HG02852 (cell line): ENCODE data around the gene FOXA1.

Experiments
- ATAC-seq: cut with Tn5 transposase; IDR thresholded peaks from one replicate; pipeline ENCODE4 v1.9.1; 2021; ENCODE audit warnings: mild to moderate bottlenecking, moderate library complexity; ENCODE audit not compliant: unreplicated experiment

The FOXA1 gene

GRCh38 chr14:37590428-37591139 is 4.5 kb downstream of the FOXA1 start:
- no peak for ATAC-seq

DNA sequence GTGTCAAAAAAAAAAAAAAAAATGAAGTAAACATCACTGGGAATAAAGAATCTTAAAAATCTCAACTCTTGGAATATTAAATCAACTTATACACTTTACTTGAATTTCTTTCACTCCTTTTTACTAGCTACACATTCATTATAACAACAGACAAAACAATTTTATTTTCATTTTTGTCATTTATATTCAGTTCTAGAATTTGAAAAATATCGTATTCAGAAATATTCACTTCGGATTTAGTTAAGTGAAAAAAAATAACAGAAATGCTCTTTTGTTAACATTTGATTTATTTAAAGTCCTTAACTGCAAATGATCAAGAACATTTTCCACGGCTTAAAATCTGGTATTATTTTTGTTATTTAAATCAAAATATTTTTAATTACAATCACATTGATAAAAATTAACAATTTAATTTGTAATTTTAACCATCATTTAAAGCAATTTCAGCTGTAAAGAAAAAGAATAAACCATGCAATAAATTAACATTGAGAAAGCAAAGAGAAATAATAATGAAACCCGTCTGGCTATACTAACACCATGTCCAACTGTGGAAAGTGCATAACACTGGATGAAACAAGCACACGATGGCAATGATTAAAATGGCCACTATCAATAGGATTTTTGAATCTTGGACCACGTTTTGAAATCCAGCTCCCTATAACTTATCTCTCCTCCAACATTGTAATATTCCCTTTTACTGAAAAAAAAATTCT is 5.2 kb downstream of the FOXA1 start:
- ATAC-seq = no peak

DNA sequence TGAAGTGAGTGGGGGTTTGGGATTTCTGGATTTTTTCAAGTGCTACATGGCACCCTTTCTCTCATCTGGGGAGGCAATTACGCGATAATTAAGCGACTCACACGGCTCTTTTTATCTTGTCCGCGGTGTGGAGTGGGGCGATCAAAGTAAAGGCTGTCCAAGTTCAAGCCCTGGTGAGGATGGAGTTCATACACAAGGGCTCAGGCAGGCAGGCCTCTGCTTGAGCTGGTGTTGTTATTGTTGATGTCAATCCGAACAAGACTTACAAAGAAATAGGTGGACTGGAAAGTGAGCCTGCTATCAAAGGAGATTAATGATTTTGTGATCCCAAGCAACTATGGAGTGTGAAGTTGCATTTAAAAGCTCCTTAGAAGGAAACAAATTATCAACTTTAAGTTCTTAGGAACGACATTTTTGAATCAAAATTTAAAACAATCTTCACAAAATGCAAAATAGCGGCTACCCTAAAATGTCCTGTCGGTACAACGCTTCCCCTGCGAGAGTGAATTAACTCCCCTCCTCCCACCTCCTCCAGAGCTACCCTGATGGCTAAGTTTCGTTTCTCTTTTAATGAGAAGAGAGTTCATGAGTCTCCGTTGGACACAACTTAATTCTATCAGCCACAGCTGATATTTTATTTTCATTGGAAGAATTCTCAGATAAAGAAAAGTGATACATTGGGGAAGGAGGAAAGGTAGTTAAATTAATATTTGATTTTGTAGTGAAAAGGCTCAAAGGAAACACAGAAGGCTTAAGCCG is 5.9 kb downstream of the FOXA1 start:
- no peak for ATAC-seq

GRCh38 chr14:37588667-37588955 is 6.4 kb downstream of the FOXA1 start:
- no peak for ATAC-seq

GRCh38 chr14:37587881-37588666 is 7.0 kb downstream of the FOXA1 start:
- no peak for ATAC-seq

GRCh38 chr14:37587131-37587803 is 7.8 kb downstream of the FOXA1 start:
- no peak for ATAC-seq

DNA sequence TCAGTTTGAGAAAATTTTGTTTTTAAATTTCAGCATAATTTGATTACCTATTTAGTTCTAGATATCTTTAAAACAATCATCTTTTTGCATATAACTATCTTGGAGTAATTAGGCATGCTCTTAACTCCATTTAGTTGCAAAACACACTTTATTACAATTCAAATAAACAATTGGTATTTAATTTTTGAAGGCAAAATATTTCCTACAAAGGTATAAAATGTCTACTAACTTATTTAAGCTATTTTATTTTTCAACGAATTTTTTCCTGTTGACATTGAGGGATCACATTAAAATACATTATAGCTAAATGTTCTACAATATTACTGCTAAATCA is 8.3 kb downstream of the FOXA1 start:
- ATAC-seq = no peak

- no peak for ATAC-seq
These were observed 8.9 kb downstream of the FOXA1 start for GRCh38 chr14:37585971-37586796.

DNA sequence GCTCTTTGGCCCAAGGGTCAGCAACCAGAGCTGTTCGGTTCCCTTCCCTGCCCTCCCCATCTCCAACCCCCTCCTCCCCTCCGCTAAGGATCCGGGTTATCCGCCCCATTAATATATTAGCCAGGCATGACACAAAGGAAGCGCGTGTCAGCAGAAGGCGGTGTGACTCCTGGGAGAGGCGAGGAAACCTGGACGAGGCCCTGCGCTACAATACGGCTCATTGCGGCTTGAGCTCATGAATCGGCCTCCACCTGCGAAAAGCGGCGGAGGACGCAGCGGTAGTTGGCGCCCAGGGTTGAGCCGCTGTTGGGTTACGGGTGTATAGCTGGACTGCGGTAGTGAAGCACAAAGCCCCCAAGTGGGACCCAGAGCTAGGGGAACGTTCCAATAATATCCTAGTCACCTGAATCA is 9.9 kb downstream of the FOXA1 start:
- ATAC-seq = no peak

DNA sequence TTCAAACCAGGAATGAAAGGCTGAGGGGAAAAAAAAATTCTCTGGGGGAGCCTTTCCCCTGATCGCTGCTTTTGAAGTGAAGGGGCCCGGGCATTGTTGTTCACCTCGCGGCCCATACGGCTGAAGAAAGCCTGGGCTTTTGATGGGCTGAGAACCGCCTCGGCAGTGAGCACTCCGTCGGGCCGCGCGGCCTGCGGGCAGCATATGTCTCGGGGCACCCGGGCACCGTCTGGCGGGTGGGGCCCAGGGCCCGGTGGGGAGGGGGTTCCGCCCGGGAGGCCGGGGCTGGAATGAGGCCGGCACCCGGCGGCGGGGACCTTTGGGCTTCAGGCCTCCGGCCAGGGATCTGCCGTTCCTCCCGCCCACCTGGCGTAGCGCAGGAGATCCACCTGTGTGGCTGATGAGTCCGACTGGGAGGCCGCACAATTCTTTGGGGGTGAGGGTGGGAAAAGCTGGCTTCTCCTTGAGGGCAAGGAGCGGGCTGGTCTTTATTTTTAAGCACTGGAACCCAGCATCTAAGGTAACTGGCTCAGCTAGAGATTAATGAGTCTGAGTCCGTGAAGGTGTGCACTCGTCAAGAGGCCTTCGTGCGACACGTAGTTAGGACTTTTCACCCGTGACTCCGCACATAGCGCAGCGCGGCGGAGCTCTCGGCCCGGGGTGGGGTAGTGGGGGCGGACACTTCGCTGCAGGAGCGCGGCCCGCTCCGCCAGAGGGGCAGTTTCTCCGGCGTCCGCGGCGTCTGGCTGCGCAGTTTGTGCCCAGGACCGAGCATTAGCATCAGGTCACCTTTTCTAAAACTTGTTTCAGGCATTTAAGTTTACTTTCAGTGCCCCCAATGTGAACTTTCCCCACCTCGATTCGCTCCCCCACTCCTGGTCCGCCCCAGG is 10.6 kb downstream of the FOXA1 start:
- ATAC-seq = no peak

- ATAC-seq = no peak
These were observed 11.5 kb downstream of the FOXA1 start for GRCh38 chr14:37583358-37584210.

- ATAC-seq = no peak
These were observed 14.9 kb downstream of the FOXA1 start for GRCh38 chr14:37580146-37580545.

- ATAC-seq = no peak
These were observed 15.8 kb downstream of the FOXA1 start for GRCh38 chr14:37579274-37579673.

- no peak for ATAC-seq
These were observed 21.7 kb downstream of the FOXA1 start for GRCh38 chr14:37573356-37573755.

- ATAC-seq = no peak
These were observed 23.7 kb downstream of the FOXA1 start for GRCh38 chr14:37571391-37571790.

DNA sequence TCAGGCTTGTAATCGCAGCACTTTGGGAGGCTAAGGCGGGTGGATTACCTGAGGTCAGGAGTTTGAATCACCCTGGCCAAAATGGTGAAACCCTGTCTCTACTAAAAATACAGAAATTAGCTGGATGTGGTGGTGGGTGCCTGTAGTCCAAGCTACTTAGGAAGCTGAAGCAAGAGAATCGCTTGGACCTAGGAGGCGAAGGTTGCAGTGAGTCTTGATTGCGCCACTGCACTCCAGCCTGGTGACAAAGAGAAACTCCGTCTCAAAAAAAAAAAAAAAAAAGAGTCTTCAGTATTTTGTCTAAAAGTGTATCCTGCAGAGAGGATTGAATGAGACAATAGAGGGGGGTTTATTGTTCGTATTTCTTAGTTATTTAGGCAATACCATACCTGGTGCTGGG is 25.3 kb downstream of the FOXA1 start:
- no peak for ATAC-seq

DNA sequence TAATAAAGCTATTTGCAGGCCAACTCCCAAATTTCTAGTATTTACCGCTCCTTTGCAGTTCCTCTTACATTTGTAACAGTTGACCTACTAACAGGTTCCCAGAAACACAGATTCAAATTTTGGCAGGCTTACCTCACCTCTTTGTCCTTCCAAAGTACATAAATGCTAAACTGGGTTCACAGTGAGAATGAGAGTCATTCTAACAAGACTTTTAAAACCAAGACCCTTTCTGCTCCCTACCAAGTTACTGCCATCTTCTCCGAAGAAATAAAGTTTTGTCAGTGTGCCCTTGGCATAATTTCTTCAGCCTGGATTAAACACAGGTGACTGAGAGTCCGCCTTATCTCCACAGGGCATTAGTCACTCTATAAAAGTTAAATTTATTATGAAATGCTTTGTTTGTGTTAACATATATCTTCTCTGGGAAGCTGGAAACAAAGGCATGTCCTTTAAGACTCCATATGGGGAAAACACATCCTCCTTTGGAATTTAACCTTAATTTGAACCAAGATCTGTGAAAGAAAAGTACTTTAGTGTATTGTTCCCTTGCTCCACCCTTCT is 28.2 kb downstream of the FOXA1 start:
- ATAC-seq = no peak

DNA sequence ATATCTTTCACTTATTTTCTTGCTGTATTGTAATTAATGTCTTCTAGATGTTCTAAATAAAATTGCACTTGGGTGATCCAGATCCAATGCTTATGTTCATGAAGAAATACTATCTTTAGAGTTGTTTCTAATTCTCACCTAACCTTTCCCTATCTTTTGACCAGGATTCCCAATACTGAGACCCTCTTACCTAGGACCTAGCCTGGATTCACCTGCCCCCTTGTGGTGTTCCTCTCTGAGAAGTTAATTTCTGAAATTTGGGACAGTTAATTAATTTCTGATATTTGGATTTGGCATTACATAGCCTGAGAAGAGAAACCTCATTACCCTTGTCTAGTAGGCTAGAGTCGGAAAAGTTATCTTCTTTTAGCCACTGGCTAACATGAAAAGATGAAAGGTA is 29.5 kb downstream of the FOXA1 start:
- no peak for ATAC-seq
